Esophagus muscularis mucosa (tissue), 3 donors: Measurements from ENCODE around the gene C1orf146.

ENCODE experiments used
- CTCF ChIP-seq, 3 experiments: fragments of 200-600 bp in 2 of 3; fragments of 450-650 bp in 1 of 3; sonication (generic) in 2 of 3; IDR thresholded peaks; one replicate each; pipeline ENCODE4 v1.5.1; 2017 to 2019; ENCODE audit warnings: antibody characterized with exemption in 3 of 3, mild to moderate bottlenecking in 2 of 3, moderate library complexity in 1 of 3
- POLR2A ChIP-seq: fragments of 450-650 bp; IDR thresholded peaks from one replicate; pipeline ENCODE4 v1.6.1; 2017; ENCODE audit warnings: antibody characterized with exemption, moderate library complexity, mild to moderate bottlenecking, low read depth

- TF ChIP-seq CTCF (IDR thresholded peaks at IDR 0.05) (no peak), POLR2A (no peak)
Measured at GRCh38 chr1:92186081-92186480, 31.6 kb upstream of the C1orf146 start.
